ENCODE measurements around the gene KLRG1. TPM values are rescaled to one million over a fixed set of nuclear protein-coding genes. Genes with fewer than 3 reads are reported as not detected.

The KLRG1 gene
- total RNA-seq, 2 donors from 2014 or later: 0.36 to 4.5 TPM

GRCh38 chr12:8993827-8994226 is 4.5 kb downstream of the KLRG1 start:
- H3K27ac ChIP-seq: no peak overlapping the region
- TF ChIP-seq POLR2A (IDR thresholded peaks at IDR 0.05) (no peak), POLR2AphosphoS5 (IDR thresholded peaks at IDR 0.05) (no peak)
- TF ChIP-seq, protein P1, sequence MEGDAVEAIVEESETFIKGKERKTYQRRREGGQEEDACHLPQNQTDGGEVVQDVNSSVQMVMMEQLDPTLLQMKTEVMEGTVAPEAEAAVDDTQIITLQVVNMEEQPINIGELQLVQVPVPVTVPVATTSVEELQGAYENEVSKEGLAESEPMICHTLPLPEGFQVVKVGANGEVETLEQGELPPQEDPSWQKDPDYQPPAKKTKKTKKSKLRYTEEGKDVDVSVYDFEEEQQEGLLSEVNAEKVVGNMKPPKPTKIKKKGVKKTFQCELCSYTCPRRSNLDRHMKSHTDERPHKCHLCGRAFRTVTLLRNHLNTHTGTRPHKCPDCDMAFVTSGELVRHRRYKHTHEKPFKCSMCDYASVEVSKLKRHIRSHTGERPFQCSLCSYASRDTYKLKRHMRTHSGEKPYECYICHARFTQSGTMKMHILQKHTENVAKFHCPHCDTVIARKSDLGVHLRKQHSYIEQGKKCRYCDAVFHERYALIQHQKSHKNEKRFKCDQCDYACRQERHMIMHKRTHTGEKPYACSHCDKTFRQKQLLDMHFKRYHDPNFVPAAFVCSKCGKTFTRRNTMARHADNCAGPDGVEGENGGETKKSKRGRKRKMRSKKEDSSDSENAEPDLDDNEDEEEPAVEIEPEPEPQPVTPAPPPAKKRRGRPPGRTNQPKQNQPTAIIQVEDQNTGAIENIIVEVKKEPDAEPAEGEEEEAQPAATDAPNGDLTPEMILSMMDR (IDR thresholded peaks at IDR 0.05): no peak
- no peaks in the 10 kb centered on the region for H3K4me1 ChIP-seq (replicated peaks)
- no peaks in the 10 kb centered on the region for H3K9me3 ChIP-seq
- H3K4me3 ChIP-seq: no peak overlapping the region
- intact Hi-C loops (cut with DNase I): no loop called here
- no peaks in the 10 kb centered on the region for H3K27me3 ChIP-seq (replicated peaks; ENCODE audit: insufficient read depth)
- DNase-seq (ENCODE audit: low spot score): no peak
- no peaks in the 10 kb centered on the region for H3K36me3 ChIP-seq
- 70% methylated on average over 3 of the region's 3 CpGs for WGBS

DNA sequence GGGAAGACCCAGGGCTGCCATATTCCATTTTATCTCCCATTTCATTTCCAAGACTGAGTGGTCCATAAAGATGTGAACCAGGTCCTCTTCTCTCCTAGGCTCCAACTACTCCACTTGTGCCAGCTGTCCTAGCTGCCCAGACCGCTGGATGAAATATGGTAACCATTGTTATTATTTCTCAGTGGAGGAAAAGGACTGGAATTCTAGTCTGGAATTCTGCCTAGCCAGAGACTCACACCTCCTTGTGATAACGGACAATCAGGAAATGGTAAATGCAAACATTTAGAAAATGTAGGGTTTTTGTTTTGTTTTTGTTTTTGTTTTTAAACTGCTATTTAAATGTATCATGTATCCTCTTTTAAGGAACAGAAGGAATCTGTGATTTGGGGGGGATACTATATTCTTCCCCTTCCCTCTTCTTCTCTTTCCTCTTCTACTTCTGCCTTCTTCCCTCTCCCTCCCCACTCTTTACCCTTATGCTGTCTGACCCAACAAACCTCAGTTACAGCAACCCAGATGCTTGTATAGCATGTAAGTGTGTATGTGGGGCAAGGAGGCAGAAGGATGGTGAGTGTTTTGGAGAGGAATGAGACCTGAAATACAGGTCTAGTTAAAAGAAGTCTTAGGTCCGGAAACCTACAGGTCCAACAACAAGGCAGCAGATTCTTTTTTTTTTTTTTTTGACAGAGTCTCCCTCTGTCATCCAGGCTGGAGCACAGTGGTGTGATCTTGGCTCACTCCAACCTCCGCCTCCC is 5.9 kb downstream of the KLRG1 start:
- Histone ChIP-seq H3K36me3 (no peaks in the 10 kb centered on the region), H3K9me3 (no peaks in the 10 kb centered on the region), H3K4me3 (no peak overlapping the region), H3K4me1 (replicated peaks) (no peaks in the 10 kb centered on the region), H3K27me3 (replicated peaks; ENCODE audit: insufficient read depth) (no peaks in the 10 kb centered on the region), H3K27ac (no peak overlapping the region)
- DNase-seq (ENCODE audit: low spot score): no peak
- WGBS: 86% methylated on average over 4 of the region's 4 CpGs
- TF ChIP-seq, protein P1 (IDR thresholded peaks at IDR 0.05): no peak
- no peak for TF ChIP-seq POLR2A (IDR thresholded peaks at IDR 0.05)
- TF ChIP-seq POLR2AphosphoS5 (IDR thresholded peaks at IDR 0.05): no peak
- intact Hi-C loops (cut with DNase I): no loop called here

GRCh38 chr12:8996682-8997405 is 7.5 kb downstream of the KLRG1 start:
- DNase-seq (ENCODE audit: low spot score): no peak
- no peak overlapping the region for H3K27ac ChIP-seq
- H3K27me3 ChIP-seq (replicated peaks; ENCODE audit: insufficient read depth): no peaks in the 10 kb centered on the region
- H3K36me3 ChIP-seq: no peaks in the 10 kb centered on the region
- no peak overlapping the region for H3K4me3 ChIP-seq
- TF ChIP-seq POLR2A (IDR thresholded peaks at IDR 0.05): no peak
- TF ChIP-seq, protein P1 (IDR thresholded peaks at IDR 0.05): no peak
- no peak for TF ChIP-seq POLR2AphosphoS5 (IDR thresholded peaks at IDR 0.05)
- H3K9me3 ChIP-seq: no peaks in the 10 kb centered on the region
- no peaks in the 10 kb centered on the region for H3K4me1 ChIP-seq (replicated peaks)
- WGBS: 70% methylated on average over 5 of the region's 5 CpGs
- intact Hi-C loops (cut with DNase I): no loop called here

GRCh38 chr12:9001233-9001632 is 11.9 kb downstream of the KLRG1 start:
- H3K27ac ChIP-seq: no peak overlapping the region
- H3K9me3 ChIP-seq: no peaks in the 10 kb centered on the region
- no peak for DNase-seq (ENCODE audit: low spot score)
- TF ChIP-seq POLR2AphosphoS5 (IDR thresholded peaks at IDR 0.05) (no peak), POLR2A (IDR thresholded peaks at IDR 0.05) (no peak)
- TF ChIP-seq, protein P1 (IDR thresholded peaks at IDR 0.05): no peak
- no peaks in the 10 kb centered on the region for H3K27me3 ChIP-seq (replicated peaks; ENCODE audit: insufficient read depth)
- intact Hi-C loops (cut with DNase I): no loop called here
- H3K4me1 ChIP-seq (replicated peaks): no peaks in the 10 kb centered on the region
- H3K36me3 ChIP-seq: no peaks in the 10 kb centered on the region
- no peak overlapping the region for H3K4me3 ChIP-seq
- 85% methylated on average over 4 of the region's 4 CpGs for WGBS
